ENCODE measurements around the gene BIRC5.

GRCh38 chr17:78240839-78241238, 26.8 kb downstream of the BIRC5 start:
- TF ChIP-seq CTCF (optimal IDR thresholded peaks at IDR 0.05 in 1 of 3, IDR thresholded peaks at IDR 0.05 in 1 of 3, conservative IDR thresholded peaks at IDR 0.05 in 1 of 3; ENCODE audit: extremely low read depth in 1 of 3, insufficient read depth in 2 of 3, low read length in 3 of 3), result no peak
- TF ChIP-seq EZH2 (IDR thresholded peaks at IDR 0.05; ENCODE audit: low read length), result no peak

Measured in keratinocyte (primary cell).